ENCODE measurements around the gene AGT.
"Not testable (repeated sequence)": the region's sequence is repeated elsewhere in the genome, so short reads cannot be mapped to it uniquely, and the experiment has no call there.

Gene AGT

GRCh38 chr1:230743899-230744298 is 30.0 kb upstream of the AGT start:
- no peak for DNase-seq

GRCh38 chr1:230739564-230740290 is 25.8 kb upstream of the AGT start:
- DNase-seq, result no peak

- DNase-seq, result no peak
Observed at GRCh38 chr1:230737622-230738262, 23.8 kb upstream of the AGT start.

GRCh38 chr1:230735447-230735846 is 21.5 kb upstream of the AGT start:
- DNase-seq, result no peak

GRCh38 chr1:230730977-230731376 is 17.1 kb upstream of the AGT start:
- DNase-seq, result no peak

GRCh38 chr1:230728710-230729392 is 14.9 kb upstream of the AGT start:
- DNase-seq, result no peak

GRCh38 chr1:230725256-230726012 is 11.5 kb upstream of the AGT start:
- DNase-seq, result no peak

GRCh38 chr1:230721849-230722522 is 8.1 kb upstream of the AGT start:
- not testable (repeated sequence) for DNase-seq

- no peak for DNase-seq
Observed at GRCh38 chr1:230717251-230717650, 3.3 kb upstream of the AGT start.

GRCh38 chr1:230716453-230716852 is 2.5 kb upstream of the AGT start:
- not testable (repeated sequence) for DNase-seq

- DNase-seq, result no peak
Observed at GRCh38 chr1:230715510-230715909, 1.6 kb upstream of the AGT start.

GRCh38 chr1:230713547-230713914 is 391 bp downstream of the AGT start:
- no peak for DNase-seq

- DNase-seq, result no peak
Observed at GRCh38 chr1:230713138-230713537, 784 bp downstream of the AGT start.

GRCh38 chr1:230712470-230712942 is 1.4 kb downstream of the AGT start:
- no peak for DNase-seq

- no peak for DNase-seq
Observed at GRCh38 chr1:230711245-230711644, 2.7 kb downstream of the AGT start.

GRCh38 chr1:230710543-230710904 is 3.4 kb downstream of the AGT start:
- no peak for DNase-seq

- DNase-seq, result no peak
Observed at GRCh38 chr1:230709619-230710542, 4.0 kb downstream of the AGT start.

GRCh38 chr1:230708631-230709580 is 5.0 kb downstream of the AGT start:
- no peak for DNase-seq

GRCh38 chr1:230707732-230708630 is 5.9 kb downstream of the AGT start:
- DNase-seq, result no peak

All from activated CD4-positive, alpha-beta T cell treated with anti-CD3 and anti-CD28 coated beads, Interleukin-10, Interleukin-2, amounts not matched to agents 100 ng/mL and 50 ng/mL, durations not matched to agents 16 hours and 8 hours (primary cell).